HepG2 (cell line): Measurements from ENCODE around the gene ZNF367. TPM values are rescaled to one million over a fixed set of nuclear protein-coding genes. Genes with fewer than 3 reads are reported as not detected.
A peak's percentile ranks its signal among the peaks of the same experiment; 100 is the strongest.

Experiments used
- ARID5B ChIP-seq: IDR thresholded peaks from 2 replicates; pipeline ENCODE4 v1.4.0; 2020; ENCODE audit warnings: mild to moderate bottlenecking, missing genetic modification reagents
- ATF7-NPFF ChIP-seq: sonication (generic); formaldehyde crosslinking; IDR thresholded peaks from 2 replicates; pipeline ENCODE4 v1.8.1; 2023; ENCODE audit warnings: mild to moderate bottlenecking, low read depth, missing genetic modification reagents, moderate library complexity
- ATRX ChIP-seq: sonication (generic); formaldehyde crosslinking; IDR thresholded peaks from 2 replicates; pipeline ENCODE4 v1.4.0; 2020; ENCODE audit warnings: missing genetic modification reagents, borderline replicate concordance
- CREB3 ChIP-seq: sonication (generic); formaldehyde crosslinking; IDR thresholded peaks from 2 replicates; pipeline ENCODE4 v1.5.0; 2020; ENCODE audit warnings: missing genetic modification reagents
- DR1 ChIP-seq: sonication (generic); formaldehyde crosslinking; IDR thresholded peaks from 2 replicates; pipeline ENCODE4 v1.8.0; 2021; ENCODE audit warnings: mild to moderate bottlenecking, missing genetic modification reagents, inconsistent platforms
- GFI1 ChIP-seq: sonication (generic); formaldehyde crosslinking; IDR thresholded peaks from 2 replicates; pipeline ENCODE4 v1.5.0; 2020; ENCODE audit warnings: missing genetic modification reagents, mild to moderate bottlenecking, borderline replicate concordance
- HNF1A ChIP-seq, 2 experiments: sonication (generic) in 1 of 2; formaldehyde crosslinking in 1 of 2; IDR thresholded peaks; 2 replicates each; pipeline versions ENCODE4 v1.4.0 to v1.6.1; 2016 to 2020; ENCODE audit warnings: borderline replicate concordance in 1 of 2, low read depth in 1 of 2, mild to moderate bottlenecking in 1 of 2, missing genetic modification reagents in 1 of 2
- HOXA5 ChIP-seq: sonication (generic); formaldehyde crosslinking; IDR thresholded peaks from 2 replicates; pipeline ENCODE4 v1.4.0; 2020; ENCODE audit warnings: missing genetic modification reagents
- HOXA7 ChIP-seq: sonication (generic); formaldehyde crosslinking; IDR thresholded peaks from 2 replicates; pipeline ENCODE4 v1.8.1; 2022; ENCODE audit warnings: mild to moderate bottlenecking, missing genetic modification reagents, moderate library complexity
- ONECUT2 ChIP-seq: sonication (generic); formaldehyde crosslinking; IDR thresholded peaks from 2 replicates; pipeline ENCODE4 v1.4.0; 2020; ENCODE audit warnings: missing genetic modification reagents
- RFXANK ChIP-seq: IDR thresholded peaks from 2 replicates; pipeline ENCODE4 v1.6.1; 2016
- SIX1 ChIP-seq: sonication (generic); formaldehyde crosslinking; IDR thresholded peaks from 2 replicates; pipeline ENCODE4 v1.4.0; 2020; ENCODE audit warnings: missing genetic modification reagents, borderline replicate concordance
- STAG1 ChIP-seq: sonication (generic); formaldehyde crosslinking; IDR thresholded peaks from 2 replicates; pipeline ENCODE4 v1.4.0; 2020; ENCODE audit warnings: missing genetic modification reagents
- TBX2 ChIP-seq: sonication (generic); formaldehyde crosslinking; IDR thresholded peaks from 2 replicates; pipeline ENCODE4 v1.5.0; 2020; ENCODE audit warnings: missing genetic modification reagents, mild to moderate bottlenecking, borderline replicate concordance
- TP53 ChIP-seq: sonication (generic); formaldehyde crosslinking; conservative IDR thresholded peaks from 2 replicates; pipeline ENCODE4 v1.4.0; 2020; ENCODE audit warnings: missing genetic modification reagents
- UBTF ChIP-seq: sonication (generic); formaldehyde crosslinking; IDR thresholded peaks from 2 replicates; pipeline ENCODE4 v1.4.0; 2020; ENCODE audit warnings: mild to moderate bottlenecking, missing genetic modification reagents
- ZNF562 ChIP-seq: sonication (generic); formaldehyde crosslinking; IDR thresholded peaks from 2 replicates; pipeline ENCODE4 v1.8.0; 2022; ENCODE audit warnings: missing genetic modification reagents, borderline replicate concordance
- ZNF879 ChIP-seq: sonication (generic); formaldehyde crosslinking; IDR thresholded peaks from 2 replicates; pipeline ENCODE4 v1.8.1; 2023; ENCODE audit warnings: missing genetic modification reagents
- polyA plus RNA-seq, 8 experiments: library from polyadenylated mRNA; depleted of rRNA in 3 of 8; stranded (reverse) in 7 of 8; unstranded in 1 of 8; fragments of >200 nt; fragmentation: Illumina TruSeq in 4 of 8; extraction: Trizol in 4 of 8; gene quantifications; 2 replicates each; pipeline versions ENCODE4 v1.2.1 to v1.2.3, GENCODE V29; 2011 to 2016; ENCODE audit warnings: low read depth in 4 of 8, missing spikeins in 1 of 8, mixed read lengths in 1 of 8; ENCODE audit not compliant: insufficient read depth in 1 of 8
- total RNA-seq, 5 experiments: library from RNA; depleted of rRNA; stranded (reverse); fragments of >200 nt; fragmentation: Illumina TruSeq; extraction: Trizol; gene quantifications; 2 replicates each; pipeline ENCODE4 v1.2.3, GENCODE V29; 2016; ENCODE audit warnings: low read depth in 1 of 5

Gene ZNF367
- total and polyA plus RNA-seq, 2 of the 13 experiments (the other 11 are each of a cell fraction or from before 2014, with no cell fraction given): 2.9 to 7.7 TPM

GRCh38 chr9:96418083-96418919 lies at the start of gene ZNF367 (continued):
- TF ChIP-seq TBX2 (CRISPR knock-in tag) (peak; percentile 65), TP53 (no peak), UBTF (CRISPR knock-in tag) (no peak), CREB3 (CRISPR knock-in tag) (no peak), ZNF879 (CRISPR knock-in tag) (no peak), HNF1A (IDR thresholded peaks at IDR 0.05; ENCODE audit: low read depth) (no peak), HNF1A (CRISPR knock-in tag; IDR thresholded peaks at IDR 0.05; ENCODE audit: borderline replicate concordance) (no peak), ZNF562 (no peak), ONECUT2 (no peak; the same call in 1 of the 2 replicates), STAG1 (0 out of 2 replicates have a peak, but pooled peaks have one; percentile 9), HOXA5 (no peak), GFI1 (CRISPR knock-in tag) (peak; percentile 14; the same call in 1 of the 2 replicates), ARID5B (no peak), RFXANK (no peak), DR1 (CRISPR knock-in tag) (peak; percentile 67), ATF7-NPFF (CRISPR knock-in tag) (peak; percentile 94), SIX1 (no peak), HOXA7 (no peak), ATRX (no peak)
